Activated CD8-positive, alpha-beta T cell treated with anti-CD3 and anti-CD28 coated beads for 36 hours (primary cell): ENCODE results near the gene DIRAS3. TPM values are rescaled to one million over a fixed set of nuclear protein-coding genes. Genes with fewer than 3 reads are reported as not detected.

Source experiments
- ATAC-seq: fragments of 200-7000 bp; cut with Tn5 transposase; one replicate; pipeline ENCODE4 v1.10.0; 2021; ENCODE audit warnings: mild to moderate bottlenecking, moderate library complexity
- CTCF ChIA-PET: fragments of 350-600 bp; sonication (Branson Sonifier 250); formaldehyde crosslinking; loops from one replicate; lab custom pipeline; 2021; ENCODE audit warnings: antibody characterized with exemption; lab: Charles Lee
- POLR2A ChIA-PET: fragments of 350-600 bp; sonication (Branson Sonifier 250); formaldehyde crosslinking; loops from one replicate; lab custom pipeline; 2021; ENCODE audit warnings: antibody characterized with exemption; lab: Charles Lee
- DNase-seq: peaks from one replicate; pipeline ENCODE4 v3.0.0-alpha.2; 2020
- H3K27ac Mint-ChIP-seq: one replicate; pipeline ENCODE4 v1.8.0; 2021; ENCODE audit warnings: mild to moderate bottlenecking, mixed read lengths
- H3K27me3 Mint-ChIP-seq: one replicate; pipeline ENCODE4 v1.8.0; 2021; ENCODE audit warnings: mixed read lengths
- H3K36me3 Mint-ChIP-seq: one replicate; pipeline ENCODE4 v1.8.0; 2021; ENCODE audit warnings: low read depth, mixed read lengths
- H3K4me1 Mint-ChIP-seq: one replicate; pipeline ENCODE4 v1.8.0; 2021; ENCODE audit warnings: low read depth, mixed read lengths
- H3K4me3 Mint-ChIP-seq: one replicate; pipeline ENCODE4 v1.8.0; 2021; ENCODE audit warnings: mild to moderate bottlenecking, moderate library complexity, mixed read lengths
- H3K9me3 Mint-ChIP-seq: one replicate; pipeline ENCODE4 v1.8.0; 2021; ENCODE audit warnings: mixed read lengths
- CTCF ChIP-seq: fragments of 200-600 bp; IDR thresholded peaks from one replicate; pipeline ENCODE4 v1.8.0; 2022; ENCODE audit warnings: antibody characterized with exemption, mild to moderate bottlenecking
- intact Hi-C: fragments of 100-400 bp; cut with micrococcal nuclease; formaldehyde crosslinking; loops from one replicate; pipeline ENCODE4 v1.10.0; 2022
- total RNA-seq, 2 experiments: library from RNA; stranded (reverse); gene quantifications; one replicate each; pipeline ENCODE4 v1.2.3, GENCODE V29; 2021

DIRAS3 gene
- total RNA-seq, 2 experiments from 2014 or later = 0.18 to 0.20 TPM

GRCh38 chr1:68046423-68046822 is 4.0 kb downstream of the DIRAS3 start:
- ATAC-seq (no peak), DNase-seq (no peak)
- Mint-ChIP-seq H3K9me3 (no peaks in the 10 kb centered on the region), H3K4me3 (no peak overlapping the region), H3K4me1 (peaks cover 13% of the 10 kb centered on the region), H3K27me3 (peaks cover 23% of the 10 kb centered on the region), H3K27ac (no peak overlapping the region), H3K36me3 (no peaks in the 10 kb centered on the region)
- intact Hi-C loops = no loop called here
- TF ChIP-seq CTCF = no peak
- ChIA-PET CTCF (no interaction called here), POLR2A (no interaction called here)

GRCh38 chr1:68045511-68046180 is 4.8 kb downstream of the DIRAS3 start:
- peaks cover 21% of the 10 kb centered on the region for H3K27me3 Mint-ChIP-seq
- no peak for TF ChIP-seq CTCF
- no peak for ATAC-seq
- no peak overlapping the region for H3K27ac Mint-ChIP-seq
- H3K9me3 Mint-ChIP-seq = no peaks in the 10 kb centered on the region
- intact Hi-C loops = no loop called here
- ChIA-PET POLR2A (no interaction called here), CTCF (no interaction called here)
- H3K36me3 Mint-ChIP-seq = no peaks in the 10 kb centered on the region
- H3K4me1 Mint-ChIP-seq = peaks cover 11% of the 10 kb centered on the region
- DNase-seq = no peak
- no peak overlapping the region for H3K4me3 Mint-ChIP-seq

GRCh38 chr1:68043443-68044090 is 6.9 kb downstream of the DIRAS3 start:
- DNase-seq (no peak), ATAC-seq (no peak)
- ChIA-PET CTCF (no interaction called here), POLR2A (no interaction called here)
- H3K27me3 Mint-ChIP-seq = peaks cover 10% of the 10 kb centered on the region
- no peak for TF ChIP-seq CTCF
- H3K9me3 Mint-ChIP-seq = peaks cover 2% of the 10 kb centered on the region
- no peak overlapping the region for H3K4me3 Mint-ChIP-seq
- intact Hi-C loops = no loop called here
- H3K4me1 Mint-ChIP-seq = peaks cover 6% of the 10 kb centered on the region
- no peaks in the 10 kb centered on the region for H3K36me3 Mint-ChIP-seq
- H3K27ac Mint-ChIP-seq = no peak overlapping the region

GRCh38 chr1:68036946-68037345 is 13.5 kb downstream of the DIRAS3 start:
- intact Hi-C loops = no loop called here
- ChIA-PET POLR2A (no interaction called here), CTCF (no interaction called here)
- Mint-ChIP-seq H3K4me1 (no peaks in the 10 kb centered on the region), H3K27ac (no peak overlapping the region), H3K9me3 (peaks cover 5% of the 10 kb centered on the region), H3K27me3 (peaks cover 3% of the 10 kb centered on the region), H3K36me3 (no peaks in the 10 kb centered on the region), H3K4me3 (no peak overlapping the region)
- no peak for TF ChIP-seq CTCF
- DNase-seq = no peak
- ATAC-seq = no peak

DNA sequence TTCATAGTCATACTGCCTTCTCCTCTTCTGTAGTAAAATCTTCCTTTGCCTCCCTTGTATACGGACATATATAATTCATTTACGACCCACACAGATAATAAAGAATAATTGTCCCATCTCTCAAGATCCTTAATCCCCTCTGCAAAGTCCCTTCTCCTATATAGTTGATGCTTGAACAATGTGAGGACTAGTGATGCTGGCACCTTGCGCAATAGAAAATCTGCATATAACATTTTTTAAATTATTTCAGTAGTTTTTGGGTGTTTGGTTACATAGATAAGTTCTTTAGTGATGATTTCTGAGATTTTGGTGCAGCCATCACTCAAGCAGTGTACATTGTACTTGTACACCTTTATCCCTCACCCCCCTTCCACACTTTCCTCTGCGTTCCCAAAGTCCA is 21.0 kb downstream of the DIRAS3 start:
- intact Hi-C loops = no loop called here
- ChIA-PET POLR2A (no interaction called here), CTCF (no interaction called here)
- H3K4me1 Mint-ChIP-seq = no peaks in the 10 kb centered on the region
- H3K4me3 Mint-ChIP-seq = no peak overlapping the region
- DNase-seq (no peak), ATAC-seq (no peak)
- H3K36me3 Mint-ChIP-seq = no peaks in the 10 kb centered on the region
- no peaks in the 10 kb centered on the region for H3K9me3 Mint-ChIP-seq
- no peak overlapping the region for H3K27ac Mint-ChIP-seq
- no peak for TF ChIP-seq CTCF
- peaks cover 2% of the 10 kb centered on the region for H3K27me3 Mint-ChIP-seq
